Measurements from ENCODE around the gene HUNK. TPM values are rescaled to one million over a fixed set of nuclear protein-coding genes. Genes with fewer than 3 reads are reported as not detected.

Gene HUNK
- total and polyA plus RNA-seq, 2 donors from 2014 or later = 2.7 to 17.2 TPM

DNA sequence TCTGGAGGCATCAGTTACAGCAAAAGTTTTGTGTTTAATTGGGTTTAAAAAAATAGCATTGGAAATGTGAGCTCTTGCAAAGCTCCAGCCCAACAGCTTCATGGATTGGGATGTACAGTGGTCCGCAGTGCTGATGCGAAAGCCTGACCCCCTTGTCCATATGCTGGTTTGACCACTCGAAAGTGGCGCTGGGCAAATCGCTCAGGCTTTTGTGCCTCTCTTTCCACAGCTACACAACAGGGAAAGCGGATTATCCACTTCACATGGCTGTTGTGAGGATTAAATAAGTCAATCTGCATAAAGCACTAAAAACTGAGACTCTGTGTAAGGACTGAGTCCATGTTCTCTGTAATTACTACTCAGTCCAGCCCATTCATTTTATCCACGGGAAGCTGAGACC is 57.2 kb downstream of the HUNK start:
- Histone ChIP-seq H3K4me3 (ENCODE audit: low read length in 3 of 3) (no peak overlapping the region), H3K36me3 (ENCODE audit: control insufficient read depth in 2 of 3, insufficient read depth in 3 of 3, low read length in 3 of 3) (peaks cover 0 to 4% (median 0%) of the 10 kb centered on the region in 3 donors), H3K9ac (ENCODE audit: low read length in 3 of 3) (no peak overlapping the region), H3K4me1 (ENCODE audit: control insufficient read depth in 2 of 3, insufficient read depth in 2 of 3, low read depth in 1 of 3, low read length in 3 of 3) (no peaks in the 10 kb centered on the region), H3K27ac (ENCODE audit: low read depth in 2 of 2, low read length in 2 of 2) (no peak overlapping the region), H3K9me3 (ENCODE audit: control insufficient read depth in 2 of 3, insufficient read depth in 1 of 3, low read length in 3 of 3) (no peaks in the 10 kb centered on the region), H3K27me3 (ENCODE audit: control insufficient read depth, insufficient read depth, low read length) (no peaks in the 10 kb centered on the region)
- FAIRE-seq (no peak), DNase-seq (no peak)
- intact Hi-C loops (cut with DNase I) = no loop called here
- TF ChIP-seq, protein P1, sequence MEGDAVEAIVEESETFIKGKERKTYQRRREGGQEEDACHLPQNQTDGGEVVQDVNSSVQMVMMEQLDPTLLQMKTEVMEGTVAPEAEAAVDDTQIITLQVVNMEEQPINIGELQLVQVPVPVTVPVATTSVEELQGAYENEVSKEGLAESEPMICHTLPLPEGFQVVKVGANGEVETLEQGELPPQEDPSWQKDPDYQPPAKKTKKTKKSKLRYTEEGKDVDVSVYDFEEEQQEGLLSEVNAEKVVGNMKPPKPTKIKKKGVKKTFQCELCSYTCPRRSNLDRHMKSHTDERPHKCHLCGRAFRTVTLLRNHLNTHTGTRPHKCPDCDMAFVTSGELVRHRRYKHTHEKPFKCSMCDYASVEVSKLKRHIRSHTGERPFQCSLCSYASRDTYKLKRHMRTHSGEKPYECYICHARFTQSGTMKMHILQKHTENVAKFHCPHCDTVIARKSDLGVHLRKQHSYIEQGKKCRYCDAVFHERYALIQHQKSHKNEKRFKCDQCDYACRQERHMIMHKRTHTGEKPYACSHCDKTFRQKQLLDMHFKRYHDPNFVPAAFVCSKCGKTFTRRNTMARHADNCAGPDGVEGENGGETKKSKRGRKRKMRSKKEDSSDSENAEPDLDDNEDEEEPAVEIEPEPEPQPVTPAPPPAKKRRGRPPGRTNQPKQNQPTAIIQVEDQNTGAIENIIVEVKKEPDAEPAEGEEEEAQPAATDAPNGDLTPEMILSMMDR (IDR thresholded peaks at IDR 0.05; ENCODE audit: borderline replicate concordance, extremely low read depth, insufficient read depth) = no peak

DNA sequence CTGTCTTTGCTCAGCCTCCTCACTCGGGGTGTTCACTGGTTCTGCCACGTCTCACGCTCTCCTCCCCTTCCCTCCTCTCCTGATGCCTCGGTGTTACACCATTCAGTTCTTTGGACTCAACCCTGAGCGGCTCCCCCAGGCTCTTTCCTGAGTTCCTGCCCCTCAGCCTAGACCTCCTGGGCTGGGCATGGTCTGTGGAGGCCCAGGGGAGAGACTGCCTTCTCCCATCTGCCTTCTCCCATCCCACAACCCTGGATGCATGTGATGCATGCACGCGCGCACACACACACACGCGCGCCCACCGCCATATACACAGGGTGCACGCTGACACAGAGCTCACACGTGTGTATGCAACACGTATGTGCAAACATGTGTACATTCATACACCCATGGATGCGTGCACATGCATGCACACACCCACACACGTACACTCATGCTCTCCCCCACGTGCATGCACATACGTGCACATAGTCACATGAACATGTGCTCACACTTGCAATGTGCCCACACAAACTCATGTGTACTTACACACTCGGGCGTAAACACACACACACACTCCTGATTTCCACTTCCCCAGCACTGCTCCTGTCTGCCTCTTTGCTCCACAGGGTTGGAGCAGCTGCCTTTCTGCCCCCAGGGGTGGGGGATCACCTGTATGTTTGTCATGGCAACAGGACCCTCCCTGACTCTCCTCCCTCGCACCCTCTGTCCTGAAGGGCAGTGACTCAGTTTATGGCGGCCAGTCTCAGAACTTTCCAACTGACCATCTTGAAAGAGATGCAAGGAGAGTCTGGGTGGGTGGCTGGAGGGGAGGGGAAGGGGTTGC is 59.0 kb downstream of the HUNK start:
- DNase-seq (no peak), FAIRE-seq (no peak)
- Histone ChIP-seq H3K36me3 (ENCODE audit: control insufficient read depth in 2 of 3, insufficient read depth in 3 of 3, low read length in 3 of 3) (peaks cover 0 to 2% (median 0%) of the 10 kb centered on the region in 3 donors), H3K4me1 (ENCODE audit: control insufficient read depth in 2 of 3, insufficient read depth in 2 of 3, low read depth in 1 of 3, low read length in 3 of 3) (no peaks in the 10 kb centered on the region), H3K27me3 (ENCODE audit: control insufficient read depth, insufficient read depth, low read length) (no peaks in the 10 kb centered on the region), H3K4me3 (ENCODE audit: low read length in 3 of 3) (no peak overlapping the region), H3K9me3 (ENCODE audit: control insufficient read depth in 2 of 3, insufficient read depth in 1 of 3, low read length in 3 of 3) (no peaks in the 10 kb centered on the region), H3K9ac (ENCODE audit: low read length in 3 of 3) (no peak overlapping the region), H3K27ac (ENCODE audit: low read depth in 2 of 2, low read length in 2 of 2) (no peak overlapping the region)
- TF ChIP-seq, protein P1 (IDR thresholded peaks at IDR 0.05; ENCODE audit: borderline replicate concordance, extremely low read depth, insufficient read depth) = no peak
- intact Hi-C loops (cut with DNase I) = no loop called here

- Histone ChIP-seq H3K9me3 (ENCODE audit: control insufficient read depth in 2 of 3, insufficient read depth in 1 of 3, low read length in 3 of 3) (no peaks in the 10 kb centered on the region), H3K27ac (ENCODE audit: low read depth in 2 of 2, low read length in 2 of 2) (no peak overlapping the region), H3K4me1 (ENCODE audit: control insufficient read depth in 2 of 3, insufficient read depth in 2 of 3, low read depth in 1 of 3, low read length in 3 of 3) (no peaks in the 10 kb centered on the region), H3K9ac (ENCODE audit: low read length in 3 of 3) (no peak overlapping the region), H3K27me3 (ENCODE audit: control insufficient read depth, insufficient read depth, low read length) (no peaks in the 10 kb centered on the region), H3K36me3 (ENCODE audit: control insufficient read depth in 2 of 3, insufficient read depth in 3 of 3, low read length in 3 of 3) (peaks cover 0 to 2% (median 0%) of the 10 kb centered on the region in 3 donors), H3K4me3 (ENCODE audit: low read length in 3 of 3) (no peak overlapping the region)
- TF ChIP-seq, protein P1 (IDR thresholded peaks at IDR 0.05; ENCODE audit: borderline replicate concordance, extremely low read depth, insufficient read depth) = no peak
- no peak for FAIRE-seq
- intact Hi-C loops (cut with DNase I) = no loop called here
- DNase-seq = no peak
These were observed 59.6 kb downstream of the HUNK start for GRCh38 chr21:31932470-31932764.

All from kidney (tissue), 14 donors.